Measurements from ENCODE around the gene DDB1. TPM values are rescaled to one million over a fixed set of nuclear protein-coding genes. Genes with fewer than 3 reads are reported as not detected.

Gene DDB1
- polyA plus RNA-seq, 1 donor from 2014 or later, result 203 TPM

GRCh38 chr11:61273178-61274078 is 59.5 kb downstream of the DDB1 start:
- H3K9me2 ChIP-seq (ENCODE audit: insufficient read depth, low read length), result no peaks in the 10 kb centered on the region
- no peaks in the 10 kb centered on the region for H3K9me3 ChIP-seq (ENCODE audit: low read length)
- H3K4me2 ChIP-seq (ENCODE audit: low read length), result no peak overlapping the region
- H3K27ac ChIP-seq (ENCODE audit: low read length), result no peak overlapping the region
- TF ChIP-seq MXI1 (conservative IDR thresholded peaks at IDR 0.05; ENCODE audit: poor library complexity, severe bottlenecking) (no peak), TAF1 (IDR thresholded peaks at IDR 0.05; ENCODE audit: low read depth) (no peak), SMC3 (conservative IDR thresholded peaks at IDR 0.05; ENCODE audit: poor library complexity) (no peak), POLR2AphosphoS5 (IDR thresholded peaks at IDR 0.05) (no peak), RAD21 (conservative IDR thresholded peaks at IDR 0.05) (no peak), CTCF (IDR thresholded peaks at IDR 0.05; ENCODE audit: poor library complexity, severe bottlenecking) (no peak), REST (IDR thresholded peaks at IDR 0.05; ENCODE audit: borderline replicate concordance) (no peak)
- no peak overlapping the region for H3K4me3 ChIP-seq (ENCODE audit: low read length)
- no peak overlapping the region for H3K9ac ChIP-seq (ENCODE audit: low read length)
- H2AFZ ChIP-seq (ENCODE audit: low read depth, low read length), result no peak overlapping the region
- H4K20me1 ChIP-seq (ENCODE audit: insufficient read depth), result no peaks in the 10 kb centered on the region
- H3F3A ChIP-seq (ENCODE audit: insufficient read depth, low read length, poor library complexity, severe bottlenecking), result no peaks in the 10 kb centered on the region
- no peaks in the 10 kb centered on the region for H3K36me3 ChIP-seq (ENCODE audit: insufficient read depth, low read length)
- no peaks in the 10 kb centered on the region for H3K79me2 ChIP-seq (replicated peaks; ENCODE audit: insufficient read depth, low read length)
- H3K27me3 ChIP-seq (ENCODE audit: insufficient read depth, low read depth, low read length), result no peaks in the 10 kb centered on the region

DNA sequence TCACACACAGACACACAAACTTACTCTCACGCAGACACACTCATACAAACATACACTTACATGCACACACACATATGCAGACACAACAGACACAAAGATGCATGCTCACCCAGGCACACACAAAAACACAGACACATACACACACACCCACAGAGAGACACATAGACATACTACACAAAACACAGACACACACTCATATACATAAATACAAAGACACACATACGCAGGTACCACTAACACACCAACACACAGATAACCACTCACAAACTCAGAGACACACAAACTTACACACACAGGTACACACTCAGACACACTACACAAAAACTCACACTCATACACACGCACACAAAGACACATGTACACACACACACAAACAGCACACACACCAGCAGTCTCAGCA is 60.2 kb downstream of the DDB1 start:
- H3K9ac ChIP-seq (ENCODE audit: low read length), result no peak overlapping the region
- no peaks in the 10 kb centered on the region for H3K9me2 ChIP-seq (ENCODE audit: insufficient read depth, low read length)
- H2AFZ ChIP-seq (ENCODE audit: low read depth, low read length), result no peak overlapping the region
- no peaks in the 10 kb centered on the region for H3K9me3 ChIP-seq (ENCODE audit: low read length)
- H3K27ac ChIP-seq (ENCODE audit: low read length), result no peak overlapping the region
- no peaks in the 10 kb centered on the region for H3K27me3 ChIP-seq (ENCODE audit: insufficient read depth, low read depth, low read length)
- no peaks in the 10 kb centered on the region for H4K20me1 ChIP-seq (ENCODE audit: insufficient read depth)
- TF ChIP-seq RAD21 (conservative IDR thresholded peaks at IDR 0.05), result no peak
- TF ChIP-seq EP300 (conservative IDR thresholded peaks at IDR 0.05; ENCODE audit: poor library complexity, severe bottlenecking), result no peak
- TF ChIP-seq CTCF (IDR thresholded peaks at IDR 0.05; ENCODE audit: poor library complexity, severe bottlenecking), result no peak
- no peak for TF ChIP-seq MXI1 (conservative IDR thresholded peaks at IDR 0.05; ENCODE audit: poor library complexity, severe bottlenecking)
- no peak for TF ChIP-seq SMC3 (conservative IDR thresholded peaks at IDR 0.05; ENCODE audit: poor library complexity)
- TF ChIP-seq EZH2 (IDR thresholded peaks at IDR 0.05; ENCODE audit: borderline replicate concordance, insufficient read depth, low read length, poor library complexity, severe bottlenecking), result no peak
- TF ChIP-seq POLR2AphosphoS5 (IDR thresholded peaks at IDR 0.05), result no peak
- TF ChIP-seq TAF1 (IDR thresholded peaks at IDR 0.05; ENCODE audit: low read depth), result no peak
- no peak for TF ChIP-seq REST (IDR thresholded peaks at IDR 0.05; ENCODE audit: borderline replicate concordance)
- H3K4me2 ChIP-seq (ENCODE audit: low read length), result no peak overlapping the region
- no peaks in the 10 kb centered on the region for H3F3A ChIP-seq (ENCODE audit: insufficient read depth, low read length, poor library complexity, severe bottlenecking)
- H3K36me3 ChIP-seq (ENCODE audit: insufficient read depth, low read length), result no peaks in the 10 kb centered on the region
- no peaks in the 10 kb centered on the region for H3K79me2 ChIP-seq (replicated peaks; ENCODE audit: insufficient read depth, low read length)
- no peak overlapping the region for H3K4me3 ChIP-seq (ENCODE audit: low read length)

Measured in neural cell (in vitro differentiated cells).